NCI-H2171 treated with DMSO at 0.1 percent for 48 hours (cell line): Measurements from ENCODE around the gene SYMPK.
"Not testable (repeated sequence)": the region's sequence is repeated elsewhere in the genome, so short reads cannot be mapped to it uniquely, and the experiment has no call there.

Experiments
- DNase-seq: peaks from one replicate; lab custom pipeline; 2025; lab: John Stamatoyannopoulos, UW

Gene SYMPK

GRCh38 chr19:45862564-45863334 lies at the start of gene SYMPK:
TSS of gene SYMPK (minus strand) at chr19:45863147. CDS start at chr19:45854495, 8,652 bp downstream.
- DNase-seq, result peak; percentile 99

- DNase-seq, result no peak
These were observed 48.3 kb upstream of the SYMPK start for GRCh38 chr19:45911291-45911690.

- no peak for DNase-seq
These were observed 46.0 kb upstream of the SYMPK start for GRCh38 chr19:45908956-45909355.

GRCh38 chr19:45906221-45906620 lies 43.3 kb upstream of the SYMPK start:
- DNase-seq, result no peak

GRCh38 chr19:45905011-45905410 lies 42.1 kb upstream of the SYMPK start:
- no peak for DNase-seq

- DNase-seq, result peak; percentile 96
These were observed 40.0 kb upstream of the SYMPK start for GRCh38 chr19:45902651-45903625.

GRCh38 chr19:45901912-45902650 lies 39.1 kb upstream of the SYMPK start, which contains the start of gene MYPOP:
TSS of gene MYPOP (minus strand) at chr19:45902613. CDS start at chr19:45901773, 840 bp downstream.
- DNase-seq, result peak; percentile 41

GRCh38 chr19:45901432-45901911 lies 38.5 kb upstream of the SYMPK start:
- DNase-seq, result peak; percentile 25

GRCh38 chr19:45900738-45901431 lies 37.9 kb upstream of the SYMPK start:
- DNase-seq, result no peak

- DNase-seq, result no peak
These were observed 37.1 kb upstream of the SYMPK start for GRCh38 chr19:45899919-45900589.

- DNase-seq, result no peak
These were observed 36.3 kb upstream of the SYMPK start for GRCh38 chr19:45899253-45899652.

- DNase-seq, result no peak
These were observed 34.4 kb upstream of the SYMPK start for GRCh38 chr19:45897261-45897812.

- not testable (repeated sequence) for DNase-seq
These were observed 33.1 kb upstream of the SYMPK start for GRCh38 chr19:45895983-45896599.

GRCh38 chr19:45895519-45895972 lies 32.6 kb upstream of the SYMPK start:
- no peak for DNase-seq

GRCh38 chr19:45890877-45891276 lies 27.9 kb upstream of the SYMPK start:
- no peak for DNase-seq

GRCh38 chr19:45889210-45889885 lies 26.4 kb upstream of the SYMPK start:
- no peak for DNase-seq

GRCh38 chr19:45887200-45887710 lies 24.3 kb upstream of the SYMPK start:
- DNase-seq, result no peak

GRCh38 chr19:45886427-45887199 lies 23.7 kb upstream of the SYMPK start:
- DNase-seq, result peak; percentile 88
